ENCODE measurements around the gene C16orf89. TPM values are rescaled to one million over a fixed set of nuclear protein-coding genes. Genes with fewer than 3 reads are reported as not detected.

Gene C16orf89
- total RNA-seq, 2 experiments from 2014 or later, result not detected

DNA sequence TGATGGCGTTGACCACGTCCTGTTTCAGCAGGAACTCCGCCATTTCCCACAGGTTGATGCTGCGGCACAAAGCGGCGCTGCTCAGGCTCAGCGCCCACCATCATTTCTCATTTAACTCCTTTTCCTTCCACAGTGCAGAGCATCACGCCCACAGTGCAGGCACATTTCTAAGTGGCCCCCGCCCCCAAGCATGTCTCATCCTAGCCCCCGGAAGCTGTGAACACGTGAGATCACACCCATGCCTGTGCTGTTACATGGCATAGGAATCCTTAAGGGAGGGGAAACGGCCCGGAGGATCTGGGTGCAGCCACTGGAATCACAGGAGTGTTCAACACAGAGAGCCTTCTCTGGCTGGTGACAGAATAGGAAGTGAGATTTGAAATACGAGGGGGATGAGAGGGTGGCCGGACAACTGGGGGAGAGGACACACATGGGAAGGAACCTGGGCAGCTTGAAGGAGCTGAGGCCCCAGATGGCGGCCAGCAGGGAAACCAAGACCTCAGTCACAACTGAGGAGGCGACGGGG, 36.7 kb downstream of the C16orf89 start:
- Mint-ChIP-seq H3K4me3 (no peak overlapping the region), H3K27ac (no peak overlapping the region), H3K36me3 (ENCODE audit: low read depth) (no peaks in the 10 kb centered on the region), H3K27me3 (no peaks in the 10 kb centered on the region), H3K9me3 (no peaks in the 10 kb centered on the region), H3K4me1 (peaks cover 12% of the 10 kb centered on the region)
- CTCF ChIA-PET, result no interaction called here
- no peak for DNase-seq
- POLR2A ChIA-PET, result no interaction called here

DNA sequence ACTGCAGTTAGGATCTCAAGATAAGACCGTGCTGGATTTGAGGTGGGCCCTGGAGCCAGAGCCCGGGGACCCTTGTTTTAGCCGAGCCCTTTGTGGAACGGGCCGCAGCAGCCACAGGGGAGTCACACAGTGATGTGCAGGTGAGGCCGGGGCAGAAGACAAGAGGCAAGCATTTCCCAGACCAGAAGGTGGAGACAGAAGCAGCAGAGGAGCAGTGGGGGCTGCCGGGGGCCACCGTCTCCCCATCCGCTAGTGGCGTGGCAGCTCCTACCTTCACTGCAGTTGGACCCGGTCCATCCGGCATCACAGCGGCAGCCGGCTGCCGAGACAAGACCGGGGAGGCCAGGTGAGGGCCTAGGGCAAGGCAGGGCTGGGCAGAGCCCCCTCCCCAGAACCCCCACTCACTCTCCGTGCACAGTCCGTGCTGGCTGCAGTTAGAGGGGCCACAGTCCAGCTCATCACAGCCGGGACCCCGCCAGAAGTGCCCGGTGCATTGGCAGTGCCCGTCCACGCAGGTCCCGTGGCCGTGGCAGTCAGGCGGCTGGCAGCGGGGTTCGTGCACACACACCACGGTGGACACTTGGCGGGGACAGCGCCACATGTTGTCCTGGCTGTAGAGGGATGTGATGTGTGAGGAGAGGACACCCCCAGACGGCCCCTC, 38.1 kb downstream of the C16orf89 start:
- no peaks in the 10 kb centered on the region for H3K36me3 Mint-ChIP-seq (ENCODE audit: low read depth)
- no peak overlapping the region for H3K4me3 Mint-ChIP-seq
- no peak for DNase-seq
- no peaks in the 10 kb centered on the region for H3K27me3 Mint-ChIP-seq
- ChIA-PET CTCF (no interaction called here), POLR2A (no interaction called here)
- H3K9me3 Mint-ChIP-seq, result no peaks in the 10 kb centered on the region
- H3K4me1 Mint-ChIP-seq, result peaks cover 5% of the 10 kb centered on the region
- no peak overlapping the region for H3K27ac Mint-ChIP-seq

DNA sequence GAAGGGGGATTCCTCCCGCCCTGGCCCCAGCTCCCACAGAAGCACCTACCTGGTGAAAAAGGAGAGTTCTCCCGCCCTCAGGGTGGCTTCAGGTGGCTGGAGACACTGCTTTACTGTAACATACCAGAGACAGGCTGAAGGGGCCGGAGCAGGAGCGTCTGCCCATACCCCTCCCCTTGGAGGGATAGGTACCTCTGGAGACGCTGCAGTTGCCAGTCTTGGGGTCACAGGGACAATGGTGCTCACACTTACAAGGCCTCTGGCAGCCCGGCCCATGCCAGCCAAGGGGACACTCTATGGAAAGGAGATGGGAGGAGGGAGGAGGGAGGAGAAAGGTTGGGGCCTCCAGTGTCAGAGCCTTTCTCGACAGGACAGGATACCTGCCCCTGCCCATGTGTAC, 38.7 kb downstream of the C16orf89 start:
- ChIA-PET POLR2A (interaction anchor here (0.6 kb wide), 1 partner anchor 29 kb away, joined by 3 read pairs; no protein-coding TSS in a partner anchor), CTCF (no interaction called here)
- H3K27ac Mint-ChIP-seq, result no peak overlapping the region
- no peaks in the 10 kb centered on the region for H3K36me3 Mint-ChIP-seq (ENCODE audit: low read depth)
- no peak for DNase-seq
- H3K27me3 Mint-ChIP-seq, result no peaks in the 10 kb centered on the region
- H3K4me3 Mint-ChIP-seq, result no peak overlapping the region
- H3K4me1 Mint-ChIP-seq, result peaks cover 3% of the 10 kb centered on the region
- H3K9me3 Mint-ChIP-seq, result no peaks in the 10 kb centered on the region

DNA sequence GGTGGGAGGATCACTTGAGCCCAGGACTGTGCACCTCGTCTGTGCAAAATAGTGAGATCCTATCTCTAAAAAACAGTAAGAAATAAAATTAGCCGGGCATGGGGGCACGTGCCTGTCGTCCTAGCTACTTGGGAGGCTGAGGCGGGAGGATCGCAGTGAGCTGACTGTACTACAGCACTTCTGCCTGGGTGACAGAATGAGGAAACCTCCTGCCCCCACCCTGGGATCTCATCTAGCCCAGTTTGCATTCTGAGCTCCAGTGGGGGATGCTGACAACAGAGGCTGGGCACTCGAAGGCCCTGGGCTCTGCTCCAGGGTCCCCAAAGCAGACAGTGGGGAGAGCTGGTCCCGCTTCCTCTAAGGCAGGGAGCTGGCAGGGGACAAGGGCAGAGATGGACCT, 39.1 kb downstream of the C16orf89 start:
- Mint-ChIP-seq H3K27ac (no peak overlapping the region), H3K4me3 (no peak overlapping the region), H3K36me3 (ENCODE audit: low read depth) (no peaks in the 10 kb centered on the region), H3K4me1 (no peaks in the 10 kb centered on the region), H3K27me3 (no peaks in the 10 kb centered on the region), H3K9me3 (no peaks in the 10 kb centered on the region)
- ChIA-PET CTCF (no interaction called here), POLR2A (interaction anchor here (0.6 kb wide), 1 partner anchor 30 kb away, joined by 3 read pairs; no protein-coding TSS in a partner anchor)
- no peak for DNase-seq

DNA sequence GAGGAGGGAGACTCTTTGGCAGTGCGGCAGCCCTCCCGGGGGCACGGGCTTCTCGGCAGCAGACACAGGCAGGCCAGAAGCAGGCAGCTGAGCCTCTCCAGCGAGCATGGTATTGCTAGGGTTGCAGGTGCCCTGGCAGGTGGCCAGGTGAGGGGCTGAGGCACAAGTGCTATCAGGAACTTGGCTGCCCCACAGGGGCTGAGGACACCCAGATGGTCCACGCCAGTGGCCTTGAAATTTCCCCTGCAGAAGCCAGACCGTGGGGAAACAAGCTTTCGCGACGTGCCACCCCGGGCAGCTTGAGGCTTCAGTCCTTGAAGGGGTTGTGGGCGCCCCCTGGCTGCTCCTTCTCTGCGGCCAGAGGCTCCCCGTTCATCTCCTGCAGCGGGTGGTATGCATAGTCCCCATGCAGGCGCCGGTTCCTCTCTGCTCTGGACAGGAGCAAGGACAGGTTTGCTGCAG, 40.6 kb downstream of the C16orf89 start:
- POLR2A ChIA-PET, result no interaction called here
- no peak for DNase-seq
- H3K36me3 Mint-ChIP-seq (ENCODE audit: low read depth), result no peaks in the 10 kb centered on the region
- no peak overlapping the region for H3K4me3 Mint-ChIP-seq
- H3K27ac Mint-ChIP-seq, result no peak overlapping the region
- H3K4me1 Mint-ChIP-seq, result no peaks in the 10 kb centered on the region
- no peaks in the 10 kb centered on the region for H3K9me3 Mint-ChIP-seq
- H3K27me3 Mint-ChIP-seq, result no peaks in the 10 kb centered on the region
- CTCF ChIA-PET, result interaction anchor here (1.0 to 1.2 kb wide), 3 partner anchors 7 to 52 kb away, joined by 3 to 7 read pairs (median 3); no protein-coding TSS in a partner anchor

DNA sequence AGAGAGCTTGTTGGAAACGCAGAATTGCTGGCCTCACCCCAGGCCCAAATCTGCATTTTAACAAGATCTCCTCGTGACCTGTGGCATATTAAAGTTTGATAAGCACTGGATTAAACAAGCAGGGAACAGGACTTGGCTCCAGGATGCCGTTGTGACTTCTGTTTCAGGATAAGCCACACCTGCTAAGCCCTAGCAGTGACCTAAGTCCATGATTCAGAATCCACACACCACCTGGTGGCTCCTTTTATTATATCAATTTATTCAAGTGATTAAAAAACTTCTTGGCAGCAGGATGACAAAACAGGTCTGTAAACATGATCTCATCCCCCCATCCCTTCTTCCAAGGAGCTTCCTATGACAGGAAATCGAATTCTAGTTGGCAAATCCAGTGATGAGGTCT, 41.1 kb downstream of the C16orf89 start:
- H3K27ac Mint-ChIP-seq, result no peak overlapping the region
- H3K4me1 Mint-ChIP-seq, result no peaks in the 10 kb centered on the region
- H3K27me3 Mint-ChIP-seq, result no peaks in the 10 kb centered on the region
- ChIA-PET CTCF (interaction anchor here (1.0 kb wide), 2 partner anchors 8 to 14 kb away, joined by 3 read pairs; no protein-coding TSS in a partner anchor), POLR2A (no interaction called here)
- no peak for DNase-seq
- no peak overlapping the region for H3K4me3 Mint-ChIP-seq
- no peaks in the 10 kb centered on the region for H3K9me3 Mint-ChIP-seq
- no peaks in the 10 kb centered on the region for H3K36me3 Mint-ChIP-seq (ENCODE audit: low read depth)

DNA sequence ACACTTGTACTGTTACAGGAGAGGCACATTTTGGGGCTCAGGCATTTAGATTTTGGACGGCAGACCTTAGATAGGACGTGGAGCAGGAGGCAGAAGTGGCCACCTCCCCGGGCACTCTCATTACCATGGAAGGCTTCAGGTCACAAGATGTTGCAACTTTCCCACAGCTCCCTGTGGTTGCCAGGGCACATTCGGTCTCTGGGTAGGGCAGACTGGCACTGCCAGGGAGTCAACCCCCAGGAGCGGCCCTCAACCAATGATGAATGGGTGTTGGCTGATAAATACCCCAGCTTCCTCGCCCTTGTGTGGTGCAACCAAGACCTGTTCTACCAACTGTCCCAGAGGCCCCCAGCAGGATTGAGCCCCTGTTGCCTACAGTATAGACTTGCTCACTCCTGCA, 43.2 kb downstream of the C16orf89 start:
- Mint-ChIP-seq H3K4me1 (no peaks in the 10 kb centered on the region), H3K36me3 (ENCODE audit: low read depth) (no peaks in the 10 kb centered on the region), H3K4me3 (no peak overlapping the region), H3K27ac (no peak overlapping the region), H3K9me3 (no peaks in the 10 kb centered on the region), H3K27me3 (no peaks in the 10 kb centered on the region)
- DNase-seq, result no peak
- CTCF ChIA-PET, result no interaction called here
- POLR2A ChIA-PET, result no interaction called here

DNA sequence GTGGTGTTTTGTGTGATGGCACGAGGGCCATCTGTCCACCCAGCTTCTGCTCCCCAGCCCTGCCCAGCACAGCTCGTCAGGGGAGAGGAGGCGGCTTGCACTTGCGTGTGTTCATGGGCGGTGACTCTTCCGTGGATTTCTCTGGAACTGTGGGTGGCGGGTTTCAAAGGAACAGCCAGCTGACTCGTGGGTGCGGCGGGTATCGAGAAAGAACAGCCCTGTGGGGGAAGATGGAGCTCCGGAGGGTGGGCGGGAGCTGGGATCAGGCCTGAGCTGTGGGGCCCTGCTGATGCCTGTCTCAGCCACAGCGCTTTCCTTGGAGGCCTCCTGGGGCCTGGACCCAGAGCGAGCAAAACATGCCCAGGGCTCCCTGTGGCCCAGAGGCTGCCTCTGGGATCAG, 45.2 kb downstream of the C16orf89 start:
- DNase-seq, result no peak
- ChIA-PET POLR2A (no interaction called here), CTCF (interaction anchor here (0.6 kb wide), 1 partner anchor 149 kb away, joined by 4 read pairs; no protein-coding TSS in a partner anchor)
- Mint-ChIP-seq H3K36me3 (ENCODE audit: low read depth) (no peaks in the 10 kb centered on the region), H3K27ac (no peak overlapping the region), H3K9me3 (no peaks in the 10 kb centered on the region), H3K4me1 (no peaks in the 10 kb centered on the region), H3K4me3 (no peak overlapping the region), H3K27me3 (no peaks in the 10 kb centered on the region)

DNA sequence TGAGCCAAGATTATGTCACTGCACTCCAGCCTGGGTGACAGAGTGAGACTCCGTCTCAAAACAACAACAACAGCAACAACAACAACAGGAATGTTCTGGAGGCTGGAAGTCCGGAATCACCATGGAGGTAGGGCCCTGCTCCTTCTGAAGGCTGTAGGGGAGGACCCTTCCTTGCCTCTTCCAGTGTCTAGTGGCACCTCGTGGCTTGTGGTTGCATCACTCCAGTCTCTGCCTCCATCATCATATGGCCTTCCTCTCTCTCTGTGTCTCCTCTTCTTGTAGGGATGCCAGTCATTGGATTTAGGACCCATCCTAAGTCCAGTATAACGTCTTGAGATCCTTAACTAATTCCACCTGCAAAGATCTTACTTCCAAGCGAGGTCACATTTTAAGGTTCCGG, 46.0 kb downstream of the C16orf89 start:
- H3K9me3 Mint-ChIP-seq, result no peaks in the 10 kb centered on the region
- H3K4me3 Mint-ChIP-seq, result no peak overlapping the region
- no peaks in the 10 kb centered on the region for H3K4me1 Mint-ChIP-seq
- H3K27ac Mint-ChIP-seq, result no peak overlapping the region
- no peaks in the 10 kb centered on the region for H3K27me3 Mint-ChIP-seq
- POLR2A ChIA-PET, result no interaction called here
- DNase-seq, result no peak
- CTCF ChIA-PET, result no interaction called here
- H3K36me3 Mint-ChIP-seq (ENCODE audit: low read depth), result no peaks in the 10 kb centered on the region

DNA sequence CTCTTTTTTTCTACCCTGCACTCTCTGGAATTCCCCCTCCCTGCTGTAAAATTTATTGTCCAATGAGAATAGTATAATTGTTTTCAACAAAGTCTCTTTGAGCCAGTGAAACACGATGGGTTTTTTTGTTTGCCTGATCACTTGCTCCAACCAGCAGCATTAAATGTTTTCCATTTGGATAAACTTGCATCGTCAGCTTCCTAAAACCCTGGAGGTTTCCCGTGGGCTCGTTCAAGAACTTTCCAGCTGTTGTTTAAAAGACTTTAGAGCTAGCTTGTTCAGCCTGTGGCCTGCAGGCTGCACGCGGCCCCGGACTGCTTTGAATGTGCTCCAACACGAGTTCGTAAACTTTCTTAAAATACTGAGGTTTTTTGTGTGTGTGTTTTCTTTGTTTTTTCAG, 47.0 kb downstream of the C16orf89 start:
- H3K27ac Mint-ChIP-seq, result no peak overlapping the region
- CTCF ChIA-PET, result no interaction called here
- no peak for DNase-seq
- no peaks in the 10 kb centered on the region for H3K27me3 Mint-ChIP-seq
- no peaks in the 10 kb centered on the region for H3K4me1 Mint-ChIP-seq
- H3K9me3 Mint-ChIP-seq, result no peaks in the 10 kb centered on the region
- POLR2A ChIA-PET, result no interaction called here
- no peaks in the 10 kb centered on the region for H3K36me3 Mint-ChIP-seq (ENCODE audit: low read depth)
- H3K4me3 Mint-ChIP-seq, result no peak overlapping the region

DNA sequence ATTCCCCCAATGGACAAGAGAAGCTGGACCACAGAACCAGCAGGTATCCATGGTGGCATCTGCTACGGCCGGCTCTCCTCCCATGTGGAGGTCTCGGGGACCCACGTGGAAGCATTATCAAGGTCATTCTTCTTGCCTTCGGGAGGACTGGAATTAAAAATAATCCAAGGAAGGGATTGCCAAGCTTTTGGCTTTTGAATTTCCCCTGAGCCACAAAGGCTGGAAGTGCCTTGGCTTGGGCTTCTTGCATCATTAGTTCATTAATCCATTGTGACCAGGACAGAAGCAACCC, 48.1 kb downstream of the C16orf89 start:
- Mint-ChIP-seq H3K36me3 (ENCODE audit: low read depth) (no peaks in the 10 kb centered on the region), H3K9me3 (no peaks in the 10 kb centered on the region), H3K27ac (no peak overlapping the region), H3K4me3 (no peak overlapping the region), H3K4me1 (no peaks in the 10 kb centered on the region), H3K27me3 (no peaks in the 10 kb centered on the region)
- CTCF ChIA-PET, result no interaction called here
- no peak for DNase-seq
- POLR2A ChIA-PET, result no interaction called here

DNA sequence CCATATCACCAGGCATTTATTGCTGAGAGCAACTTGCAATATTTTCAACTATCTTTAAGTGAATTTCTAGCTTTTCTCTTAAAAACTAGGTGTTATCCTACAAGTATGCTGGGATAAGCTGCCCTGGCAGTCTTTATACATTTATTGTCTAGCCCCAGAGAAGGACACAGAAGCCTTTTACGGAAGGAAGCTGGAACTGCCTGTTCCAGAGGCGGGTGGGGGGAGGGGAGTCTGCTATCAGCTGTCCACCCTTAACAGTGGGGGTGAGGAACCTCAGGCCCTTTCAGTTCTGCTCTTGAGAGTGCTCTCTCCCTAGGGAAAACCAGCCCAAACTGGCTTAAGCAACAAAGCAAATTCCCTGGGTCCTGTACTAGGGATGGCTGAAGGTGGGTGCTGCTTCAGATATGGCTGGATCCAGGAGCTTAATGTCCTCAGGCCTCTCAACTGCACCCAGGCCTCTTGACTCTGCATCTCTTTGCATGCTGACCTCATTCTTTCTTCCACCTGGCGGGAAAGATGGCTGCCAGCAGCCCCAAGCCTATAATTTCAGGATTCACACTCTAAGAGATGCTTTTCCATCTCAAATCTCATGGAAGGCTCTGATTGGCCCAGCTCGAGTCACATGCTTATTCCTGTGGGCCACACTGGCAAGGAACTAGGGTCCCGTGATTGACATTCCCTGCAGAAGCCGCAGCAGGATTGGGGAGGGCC, 48.6 kb downstream of the C16orf89 start:
- Mint-ChIP-seq H3K9me3 (no peaks in the 10 kb centered on the region), H3K27me3 (no peaks in the 10 kb centered on the region), H3K4me3 (no peak overlapping the region), H3K36me3 (ENCODE audit: low read depth) (no peaks in the 10 kb centered on the region), H3K27ac (no peak overlapping the region), H3K4me1 (no peaks in the 10 kb centered on the region)
- ChIA-PET POLR2A (no interaction called here), CTCF (no interaction called here)
- DNase-seq, result no peak

DNA sequence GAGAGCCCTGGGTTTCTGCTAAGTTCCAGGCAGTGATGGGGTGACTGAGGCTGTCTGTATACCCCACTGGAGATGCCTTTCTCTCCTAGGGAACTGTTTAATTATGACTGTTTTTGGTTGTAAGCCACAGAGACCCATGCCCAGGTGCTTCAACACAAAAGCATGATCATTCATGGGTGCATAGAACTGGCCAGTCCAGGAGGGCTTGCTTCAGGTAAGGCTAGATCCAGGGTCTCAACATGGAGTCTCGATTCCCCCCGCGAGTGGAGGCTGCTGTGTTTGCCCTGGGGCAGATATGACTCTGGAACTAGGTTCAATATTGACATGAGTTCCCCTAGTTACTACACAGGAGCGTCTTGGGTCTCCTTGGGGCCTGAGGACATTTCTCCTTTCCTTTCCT, 49.9 kb downstream of the C16orf89 start:
- H3K9me3 Mint-ChIP-seq, result no peaks in the 10 kb centered on the region
- H3K4me3 Mint-ChIP-seq, result no peak overlapping the region
- ChIA-PET POLR2A (no interaction called here), CTCF (no interaction called here)
- H3K27me3 Mint-ChIP-seq, result no peaks in the 10 kb centered on the region
- no peaks in the 10 kb centered on the region for H3K36me3 Mint-ChIP-seq (ENCODE audit: low read depth)
- DNase-seq, result no peak
- H3K27ac Mint-ChIP-seq, result no peak overlapping the region
- H3K4me1 Mint-ChIP-seq, result no peaks in the 10 kb centered on the region

DNA sequence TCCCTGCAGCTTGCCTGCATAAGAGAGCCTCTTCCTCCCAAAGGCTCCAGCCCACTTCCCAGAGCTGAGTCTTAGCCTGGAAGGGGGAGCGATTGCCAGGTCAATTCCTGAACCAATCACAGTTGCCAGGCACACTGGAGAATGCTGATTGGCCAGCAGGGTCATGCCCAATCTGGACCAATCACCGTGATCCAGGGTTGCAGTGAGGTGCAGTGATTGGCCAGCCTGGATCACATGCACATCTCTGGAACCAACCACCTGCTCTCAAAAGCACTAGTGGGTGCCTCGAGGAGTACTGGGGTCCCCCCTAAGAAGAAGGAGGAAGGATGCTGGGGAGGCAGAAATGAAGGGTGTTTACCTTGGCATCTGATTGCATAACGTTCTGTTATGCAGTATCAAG, 50.4 kb downstream of the C16orf89 start:
- Mint-ChIP-seq H3K4me3 (no peak overlapping the region), H3K27ac (no peak overlapping the region), H3K36me3 (ENCODE audit: low read depth) (no peaks in the 10 kb centered on the region), H3K9me3 (no peaks in the 10 kb centered on the region), H3K4me1 (no peaks in the 10 kb centered on the region), H3K27me3 (no peaks in the 10 kb centered on the region)
- ChIA-PET CTCF (no interaction called here), POLR2A (no interaction called here)
- no peak for DNase-seq

Measured in activated CD4-positive, alpha-beta memory T cell treated with anti-CD3 and anti-CD28 coated beads, Interleukin-2, amount 10 ng/mL, durations not matched to agents 7 days and 5 days (primary cell).